OCI-LY3 (cell line): ENCODE measurements around the gene DDX10.

ENCODE experiments used
- H2AFZ ChIP-seq: fragments of 200-600, 300-600 bp; shearing (Covaris generic); 2 replicates; pipeline ENCODE4 v1.6.0; 2014; ENCODE audit warnings: antibody characterized with exemption, low read depth, low read length
- H3K27ac ChIP-seq: fragments of 200-600, 300-600 bp; sonication (generic); 2 replicates; pipeline ENCODE4 v1.5.1; 2014; ENCODE audit warnings: mild to moderate bottlenecking, low read length, moderate library complexity, mixed read lengths
- H3K27me3 ChIP-seq: fragments of 200-600, 300-600 bp; sonication (generic); 2 replicates; pipeline ENCODE4 v1.6.1; 2014; ENCODE audit warnings: low read depth, low read length, mixed read lengths
- H3K36me3 ChIP-seq: fragments of 200-600, 300-600 bp; sonication (generic); replicated peaks from 2 replicates; pipeline ENCODE3; 2014; ENCODE audit warnings: low read depth, low read length, mixed read lengths
- H3K4me1 ChIP-seq: fragments of 300-600, 200-600 bp; sonication (generic); 2 replicates; pipeline ENCODE4 v1.6.1; 2014; ENCODE audit warnings: low read length, mixed read lengths
- H3K4me2 ChIP-seq: fragments of 200-600, 300-600 bp; sonication (generic); 2 replicates; pipeline ENCODE4 v1.6.1; 2014; ENCODE audit warnings: low read length, mixed read lengths
- H3K4me3 ChIP-seq: fragments of 300-600, 200-600 bp; sonication (generic); 2 replicates; pipeline ENCODE4 v1.5.1; 2014; ENCODE audit warnings: antibody characterized with exemption, mild to moderate bottlenecking, low read length, moderate library complexity
- H3K79me2 ChIP-seq: fragments of 300-600, 200-600 bp; shearing (Covaris generic); 2 replicates; pipeline ENCODE4 v1.6.1; 2014; ENCODE audit warnings: mild to moderate bottlenecking, low read length, mixed read lengths
- H3K9ac ChIP-seq: fragments of 300-600, 200-600 bp; shearing (Covaris generic); 2 replicates; pipeline ENCODE4 v1.6.0; 2014; ENCODE audit warnings: mild to moderate bottlenecking, low read length, moderate library complexity
- H3K9me3 ChIP-seq: fragments of 200-600, 300-600 bp; shearing (Covaris generic); 2 replicates; pipeline ENCODE4 v1.6.1; 2014; ENCODE audit warnings: low read length, mixed read lengths; ENCODE audit not compliant: insufficient read depth
- H4K20me1 ChIP-seq: fragments of 200-600, 300-600 bp; sonication (generic); 2 replicates; pipeline ENCODE4 v1.6.1; 2016; ENCODE audit warnings: low read length, mixed read lengths; ENCODE audit not compliant: insufficient read depth
- CTCF ChIP-seq: fragments of 200-600, 300-600 bp; sonication (generic); IDR thresholded peaks from 2 replicates; pipeline ENCODE4 v1.5.1; 2014; ENCODE audit warnings: antibody characterized with exemption, low read length, low read depth
- EZH2phosphoT487 ChIP-seq: fragments of 200-600 bp; shearing (Covaris generic); IDR thresholded peaks from 2 replicates; pipeline ENCODE4 v1.6.1; 2018; ENCODE audit warnings: antibody characterized with exemption, mixed run types, low read depth

The DDX10 gene

GRCh38 chr11:108922241-108922640 is 257.4 kb downstream of the DDX10 start:
- no peaks in the 10 kb centered on the region for H3K79me2 ChIP-seq
- H3K4me1 ChIP-seq, result no peaks in the 10 kb centered on the region
- no peak overlapping the region for H3K4me3 ChIP-seq
- no peak overlapping the region for H2AFZ ChIP-seq
- H3K9ac ChIP-seq, result no peak overlapping the region
- H3K27me3 ChIP-seq, result no peaks in the 10 kb centered on the region
- H3K27ac ChIP-seq, result no peak overlapping the region
- no peak overlapping the region for H3K4me2 ChIP-seq
- TF ChIP-seq CTCF, result no peak
- no peak for TF ChIP-seq EZH2phosphoT487
- no peaks in the 10 kb centered on the region for H3K9me3 ChIP-seq
- no peaks in the 10 kb centered on the region for H4K20me1 ChIP-seq
- no peaks in the 10 kb centered on the region for H3K36me3 ChIP-seq

DNA sequence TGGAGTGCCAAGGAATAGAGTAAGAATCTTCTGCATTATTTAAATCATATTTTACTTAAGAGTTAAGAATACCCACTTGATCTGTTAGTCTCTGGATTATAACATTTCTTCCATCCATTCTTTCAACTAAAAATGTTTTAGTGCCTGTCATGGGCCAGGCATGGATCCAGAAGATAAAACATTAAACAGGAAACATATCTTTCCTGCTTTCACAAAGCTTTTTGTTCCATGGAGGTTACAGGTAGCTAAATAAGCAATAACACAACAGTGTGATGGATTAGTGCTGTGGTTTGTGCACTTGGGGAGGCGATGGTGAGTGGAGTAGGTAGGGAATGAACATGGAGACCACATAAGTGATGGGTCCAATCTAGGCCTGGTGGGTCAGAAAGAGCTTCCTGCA is 258.5 kb downstream of the DDX10 start:
- H3K27me3 ChIP-seq, result no peaks in the 10 kb centered on the region
- H4K20me1 ChIP-seq, result no peaks in the 10 kb centered on the region
- no peaks in the 10 kb centered on the region for H3K9me3 ChIP-seq
- no peak overlapping the region for H2AFZ ChIP-seq
- H3K4me3 ChIP-seq, result no peak overlapping the region
- no peak overlapping the region for H3K4me2 ChIP-seq
- no peaks in the 10 kb centered on the region for H3K4me1 ChIP-seq
- no peaks in the 10 kb centered on the region for H3K36me3 ChIP-seq
- H3K27ac ChIP-seq, result no peak overlapping the region
- no peaks in the 10 kb centered on the region for H3K79me2 ChIP-seq
- no peak overlapping the region for H3K9ac ChIP-seq
- TF ChIP-seq EZH2phosphoT487 (no peak), CTCF (no peak)

DNA sequence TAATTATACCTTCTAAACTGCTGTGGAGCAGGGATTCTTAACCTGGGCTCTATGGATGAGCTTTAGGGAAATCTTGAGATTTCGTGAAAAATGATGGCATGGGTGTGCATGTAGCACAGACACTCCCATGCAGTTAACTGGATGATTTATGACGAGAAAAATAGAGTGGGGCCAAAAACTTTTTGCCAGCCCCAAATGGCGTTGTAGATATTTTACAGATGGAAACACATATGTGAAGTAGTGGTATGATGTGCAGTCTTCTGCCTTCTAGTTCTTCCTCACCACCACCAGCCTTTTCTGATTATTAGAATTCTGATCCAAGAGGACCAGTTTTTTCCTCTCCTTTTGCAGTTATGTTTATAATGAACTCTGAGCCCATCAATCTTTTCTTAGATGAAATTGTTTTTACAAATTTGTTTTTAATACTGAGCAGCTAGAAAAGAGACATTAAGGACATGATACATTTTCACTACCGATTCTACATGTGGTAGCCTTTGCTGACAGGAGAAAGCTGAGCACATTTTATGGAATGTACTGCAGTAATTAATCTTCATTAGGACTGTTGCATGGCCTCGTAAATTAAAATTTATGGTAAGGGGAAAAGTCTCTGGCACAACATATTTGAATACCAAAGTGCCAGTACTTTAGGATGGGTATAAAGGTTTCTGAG is 261.4 kb downstream of the DDX10 start:
- Histone ChIP-seq H3K4me1 (no peaks in the 10 kb centered on the region), H4K20me1 (no peaks in the 10 kb centered on the region), H3K36me3 (no peaks in the 10 kb centered on the region), H3K79me2 (no peaks in the 10 kb centered on the region), H3K4me3 (no peak overlapping the region), H3K27me3 (no peaks in the 10 kb centered on the region), H3K4me2 (no peak overlapping the region), H3K27ac (no peak overlapping the region), H2AFZ (no peak overlapping the region), H3K9me3 (no peaks in the 10 kb centered on the region), H3K9ac (no peak overlapping the region)
- TF ChIP-seq CTCF (no peak), EZH2phosphoT487 (no peak)

DNA sequence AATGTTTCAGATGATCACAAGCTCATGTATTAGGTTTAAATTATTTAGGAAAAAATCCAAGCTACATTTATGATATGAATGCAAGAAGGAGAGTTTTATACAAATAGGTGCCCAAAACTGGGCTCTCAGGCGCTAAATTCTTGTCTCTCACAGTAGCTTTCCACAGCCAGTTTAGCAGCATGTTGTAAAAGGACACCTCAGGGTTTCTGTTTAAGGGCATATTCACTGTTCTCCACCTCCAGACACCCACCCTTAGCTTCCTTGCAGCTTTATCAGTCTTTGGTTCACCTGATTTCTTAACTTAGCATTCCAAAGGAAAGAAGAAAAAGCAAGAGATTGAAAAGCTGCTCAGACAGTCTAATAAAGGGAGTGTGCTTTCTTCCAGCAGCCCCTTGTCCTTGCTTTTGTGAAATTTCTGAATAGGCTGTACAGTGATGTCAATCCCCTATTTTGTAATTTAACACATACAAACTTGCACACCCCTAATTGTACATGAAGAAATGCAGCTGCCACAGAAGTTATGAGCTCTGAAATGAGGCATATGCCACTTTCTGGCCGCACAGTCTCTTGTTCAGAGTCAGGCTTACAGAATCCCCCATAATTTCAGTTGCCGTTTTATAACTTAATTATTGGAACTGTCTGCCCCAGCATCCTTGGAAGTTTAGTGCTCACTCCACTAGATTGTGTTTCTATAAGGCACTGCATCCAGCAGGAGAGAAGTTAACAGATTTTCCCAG is 262.1 kb downstream of the DDX10 start:
- TF ChIP-seq EZH2phosphoT487 (no peak), CTCF (no peak)
- Histone ChIP-seq H3K4me1 (no peaks in the 10 kb centered on the region), H3K4me3 (no peak overlapping the region), H3K4me2 (no peak overlapping the region), H3K9ac (no peak overlapping the region), H4K20me1 (no peaks in the 10 kb centered on the region), H3K36me3 (no peaks in the 10 kb centered on the region), H3K27me3 (no peaks in the 10 kb centered on the region), H3K79me2 (no peaks in the 10 kb centered on the region), H3K27ac (no peak overlapping the region), H3K9me3 (no peaks in the 10 kb centered on the region), H2AFZ (no peak overlapping the region)
